Activated CD4-positive, alpha-beta T cell treated with anti-CD3 and anti-CD28 coated beads for 4 hours (primary cell): ENCODE measurements around the gene ANTXR2.

ENCODE experiments used
- DNase-seq, 2 donors: peaks; one replicate each; pipeline ENCODE4 v3.0.0-alpha.2; 2020

The ANTXR2 gene

DNA sequence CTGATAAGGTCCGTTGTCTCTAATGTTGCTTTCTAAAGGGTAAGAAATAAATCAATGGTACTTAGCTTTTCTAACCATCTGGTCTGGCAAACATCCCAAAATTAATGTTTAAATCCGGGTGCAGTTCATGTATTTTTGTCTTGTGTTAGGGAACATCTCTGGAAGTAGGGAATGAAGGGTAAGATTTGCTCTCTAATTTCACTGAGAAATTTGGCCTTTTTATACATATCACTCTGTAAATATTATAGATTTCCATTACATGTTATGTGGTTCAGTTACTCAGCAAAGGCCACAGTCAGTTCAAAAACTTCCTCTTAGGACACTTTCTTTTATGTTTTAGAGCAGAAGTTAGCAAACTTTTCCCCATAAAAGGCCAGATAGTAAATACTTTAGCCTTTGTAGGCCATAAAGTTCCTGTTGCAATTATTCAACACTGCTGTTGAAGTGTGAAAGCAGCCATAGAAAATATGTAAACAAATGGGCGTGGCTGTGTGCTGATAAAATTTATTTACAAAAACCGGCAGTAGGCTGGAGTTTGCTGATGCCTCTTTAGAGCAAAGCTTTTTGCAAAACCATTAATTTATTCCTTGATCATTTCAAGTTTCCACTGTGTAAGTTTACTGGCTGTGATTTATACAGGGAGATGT is 218.1 kb downstream of the ANTXR2 start:
- DNase-seq, result no peak

- no peak for DNase-seq
Observed at GRCh38 chr4:79852305-79852730, 220.7 kb downstream of the ANTXR2 start.

GRCh38 chr4:79851625-79852304 is 221.3 kb downstream of the ANTXR2 start:
- no peak for DNase-seq
